Heart right ventricle (tissue), 16 donors: ENCODE data around the gene CYTH4. TPM values are rescaled to one million over a fixed set of nuclear protein-coding genes. Genes with fewer than 3 reads are reported as not detected.

ENCODE experiments used
- ATAC-seq, 8 donors: fragments of 200-7000 bp; cut with Tn5 transposase; one replicate each; pipeline ENCODE4 v1.9.1; 2020; ENCODE audit warnings: mild to moderate bottlenecking in 8 of 8, moderate library complexity in 8 of 8, moderate number of reproducible peaks in 1 of 8
- DNase-seq, 2 donors: peaks; one replicate each; pipeline ENCODE4 v3.0.0-alpha.2; 2020
- H3K27ac ChIP-seq, 10 donors: fragments of 200-600 bp; sonication (generic) in 2 of 10; one replicate each; pipeline versions ENCODE4 v1.5.0 to v1.8.0; 2020 to 2022; ENCODE audit warnings: mild to moderate bottlenecking in 3 of 10
- H3K27me3 ChIP-seq, 7 donors: fragments of 200-600 bp; one replicate each; pipeline ENCODE4 v1.8.0; 2021 to 2022; ENCODE audit warnings: mild to moderate bottlenecking in 2 of 7
- H3K36me3 ChIP-seq, 9 donors: fragments of 200-600 bp; sonication (generic) in 1 of 9; one replicate each; pipeline versions ENCODE4 v1.5.0 to v1.8.0; 2020 to 2022; ENCODE audit warnings: mild to moderate bottlenecking in 2 of 9
- H3K4me1 ChIP-seq, 9 donors: fragments of 200-600 bp; sonication (generic) in 1 of 9; one replicate each; pipeline versions ENCODE4 v1.5.0 to v1.8.0; 2020 to 2022; ENCODE audit warnings: mild to moderate bottlenecking in 4 of 9
- H3K4me3 ChIP-seq, 10 donors: fragments of 200-600 bp; sonication (generic) in 2 of 10; one replicate each; pipeline versions ENCODE4 v1.5.0 to v1.8.0; 2020 to 2022; ENCODE audit warnings: mild to moderate bottlenecking in 7 of 10, moderate library complexity in 2 of 10
- H3K9me3 ChIP-seq, 11 donors: fragments of 200-600 bp in 10 of 11; sonication (generic) in 2 of 11; one replicate each; pipeline versions ENCODE4 v1.5.0 to v1.8.0; 2013 to 2022; ENCODE audit warnings: mild to moderate bottlenecking in 2 of 11, control low read depth in 1 of 11, moderate library complexity in 1 of 11
- CTCF ChIP-seq, 9 donors: fragments of 200-600 bp; sonication (generic) in 2 of 9; IDR thresholded peaks; one replicate each; pipeline versions ENCODE4 v1.5.0 to v1.8.0; 2021 to 2022; ENCODE audit warnings: antibody characterized with exemption in 9 of 9, mild to moderate bottlenecking in 5 of 9, moderate library complexity in 1 of 9
- WGBS, 2 donors: extraction: QIAGEN DNeasy Blood & Tissue Kit; methylation state at CpG; one replicate each; pipeline ENCODE4 v1.1.7; 2013; ENCODE audit warnings: inconsistent platforms in 1 of 2; 5-methylcytosine and 5-hydroxymethylcytosine counted together
- intact Hi-C, 10 donors: fragments of 100-400 bp; cut with DNase I; formaldehyde crosslinking; loops; one replicate each; pipeline versions ENCODE4 v1.11.1 to v1.14.2; 2022
- polyA plus RNA-seq, 2 donors: library from polyadenylated mRNA; stranded (reverse); fragments of 200-250 nt; gene quantifications; one replicate each; pipeline ENCODE4 v1.2.3, GENCODE V29; 2013
- total RNA-seq, 10 donors: library from RNA; stranded (reverse); fragmentation: NEBNext Ultra II Directional in 3 of 10; extraction: Animal tissue kit (Norgen Biotek cat#: 25700) in 3 of 10; gene quantifications; one replicate each; pipeline versions ENCODE4 v1.2.1 to v1.2.4, GENCODE V29; 2021 to 2023
- donor health status: Arrhythmogenic right ventricular cardiomyopathy.
- donor health status: ischemic (EF 13 %, LVEDD 7.1; RV severe dilation, severe dysfunction).
- donor health status: healthy with polysubstance abuse.
- donor health status: DM: no; HTN: yes; CAD: no.
- donor health status: DM: no; HTN: no; CAD: no.
- donor health status: ischemic (EF 25% LVEDD 6.9; RV normal size, moderate dysfunction).
- donor health status: ischemic (EF 25% LVEDD 5.7; RV mildly dilated, moderate dysfunction).
- donor health status: healthy.
- donor health status: DM: yes; HTN: yes; CAD: no.
- donor health status: Ischemic cardiomyopathy.
- donor health status: ischemic (EF 35%, LVEDD 5.7; RV mildly dilated, moderate dysfunction).
- donor health status: nonischemic (EF 11% LVEDD 7.7; RV severe dilation, severe dysfunction).
- donor health status: DM: yes; HTN: yes; CAD: no.
- donor health status: PGD.
- donor health status: ischemic (EF 29% LVEDD 5.4; RV normal size, mild dysfunction).
- donor health status: nonischemic (EF 23%, LVEDD 6.1; RV moderate dilation, normal function).

CYTH4 gene
- total and polyA plus RNA-seq, 12 donors = 1.8 to 29.3 (median 4.3) TPM

DNA sequence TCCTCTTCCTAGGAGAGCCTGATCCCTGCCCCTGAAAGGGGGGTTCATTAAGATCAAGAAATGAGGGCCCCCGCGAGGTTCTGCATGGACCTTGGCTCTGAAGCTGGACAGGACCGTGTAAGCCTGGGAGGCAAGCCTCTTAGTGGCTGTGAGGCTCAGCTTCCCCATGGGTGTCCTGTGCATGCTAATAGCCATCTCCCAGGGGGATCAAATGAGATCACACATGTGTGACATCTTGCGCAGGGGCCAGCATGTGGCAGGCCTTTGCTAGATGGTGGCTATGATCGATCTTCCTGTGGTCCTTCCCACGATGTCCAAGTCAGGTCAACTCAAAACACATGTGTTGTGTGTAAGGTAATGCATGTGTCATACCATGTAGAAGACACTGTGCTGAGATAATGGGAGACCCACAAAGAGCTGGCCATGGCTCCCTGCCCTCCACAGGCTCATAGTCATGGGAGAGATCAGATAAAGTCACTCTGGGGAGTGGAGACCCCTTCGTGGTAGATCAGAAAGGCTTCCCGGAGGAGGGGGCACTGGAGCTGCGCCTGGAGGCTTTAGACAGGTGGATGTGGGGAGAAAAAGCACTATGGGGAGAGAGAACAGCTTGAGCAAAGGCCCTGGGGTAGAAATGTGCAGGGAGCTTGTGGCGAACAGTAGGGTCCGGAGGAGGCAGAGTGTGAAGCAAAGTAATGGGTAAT is 41.9 kb upstream of the CYTH4 start:
- intact Hi-C loops = no loop called here
- DNase-seq (no peak), ATAC-seq (no peak)
- peaks cover 0 to 91% (median 0%) of the 10 kb centered on the region in 9 donors for H3K4me1 ChIP-seq
- H3K27me3 ChIP-seq = peaks cover 13 to 97% (median 89%) of the 10 kb centered on the region in 7 donors
- H3K36me3 ChIP-seq = peaks cover 0 to 48% (median 0%) of the 10 kb centered on the region in 9 donors
- H3K4me3 ChIP-seq = peak overlapping the region in 1 of 10 donors; percentile 71
- no peak for TF ChIP-seq CTCF (IDR thresholded peaks at IDR 0.05)
- H3K27ac ChIP-seq = peak overlapping the region in 1 of 10 donors; percentile 90
- no peaks in the 10 kb centered on the region for H3K9me3 ChIP-seq
- 70 to 74% methylated on average over 11 of the region's 11 CpGs for WGBS, 2 donors

DNA sequence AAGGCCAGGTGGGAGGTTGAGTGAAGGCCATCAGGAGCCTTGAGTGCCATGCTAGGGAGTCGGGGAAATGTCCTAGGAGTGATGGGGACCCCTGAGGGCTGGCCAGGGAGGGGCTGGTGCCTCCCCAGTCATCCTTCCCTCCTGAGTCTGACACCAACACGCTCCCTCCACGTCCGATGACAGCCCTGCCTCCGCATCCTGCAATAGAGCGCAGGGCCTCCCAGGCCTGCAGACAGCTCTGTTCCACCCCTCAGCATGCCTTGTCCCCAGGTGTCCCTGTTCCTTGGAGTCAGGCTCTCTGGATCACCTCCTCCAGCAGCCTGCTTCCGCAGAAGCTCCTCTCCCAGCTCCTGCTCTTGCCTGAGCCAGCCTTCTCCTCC is 41.4 kb upstream of the CYTH4 start:
- peaks cover 0 to 91% (median 0%) of the 10 kb centered on the region in 9 donors for H3K4me1 ChIP-seq
- peaks cover 13 to 93% (median 84%) of the 10 kb centered on the region in 7 donors for H3K27me3 ChIP-seq
- peaks cover 0 to 43% (median 0%) of the 10 kb centered on the region in 9 donors for H3K36me3 ChIP-seq
- TF ChIP-seq CTCF (IDR thresholded peaks at IDR 0.05) = no peak
- peak overlapping the region in 1 of 10 donors; percentile 71 for H3K4me3 ChIP-seq
- H3K27ac ChIP-seq = peak overlapping the region in 1 of 10 donors; percentile 90
- H3K9me3 ChIP-seq = no peaks in the 10 kb centered on the region
- WGBS, 2 donors = 69% methylated on average over 7 of the region's 7 CpGs
- ATAC-seq = no peak
- DNase-seq = no peak
- intact Hi-C loops = no loop called here

- Histone ChIP-seq H3K36me3 (peaks cover 0 to 38% (median 0%) of the 10 kb centered on the region in 9 donors), H3K4me3 (peak overlapping the region in 1 of 10 donors; percentile 71), H3K4me1 (peaks cover 0 to 84% (median 0%) of the 10 kb centered on the region in 9 donors), H3K27me3 (peaks cover 13 to 87% (median 78%) of the 10 kb centered on the region in 7 donors), H3K27ac (peak overlapping the region in 1 of 10 donors; percentile 90), H3K9me3 (no peaks in the 10 kb centered on the region)
- peak in 2 of 8 donors; percentile 16 to 18 for ATAC-seq
- WGBS, 2 donors = 52 to 57% methylated on average over 19 of the region's 19 CpGs
- intact Hi-C loops = no loop called here
- no peak for DNase-seq
- no peak for TF ChIP-seq CTCF (IDR thresholded peaks at IDR 0.05)
These were observed 40.8 kb upstream of the CYTH4 start for GRCh38 chr22:37241351-37242142.

DNA sequence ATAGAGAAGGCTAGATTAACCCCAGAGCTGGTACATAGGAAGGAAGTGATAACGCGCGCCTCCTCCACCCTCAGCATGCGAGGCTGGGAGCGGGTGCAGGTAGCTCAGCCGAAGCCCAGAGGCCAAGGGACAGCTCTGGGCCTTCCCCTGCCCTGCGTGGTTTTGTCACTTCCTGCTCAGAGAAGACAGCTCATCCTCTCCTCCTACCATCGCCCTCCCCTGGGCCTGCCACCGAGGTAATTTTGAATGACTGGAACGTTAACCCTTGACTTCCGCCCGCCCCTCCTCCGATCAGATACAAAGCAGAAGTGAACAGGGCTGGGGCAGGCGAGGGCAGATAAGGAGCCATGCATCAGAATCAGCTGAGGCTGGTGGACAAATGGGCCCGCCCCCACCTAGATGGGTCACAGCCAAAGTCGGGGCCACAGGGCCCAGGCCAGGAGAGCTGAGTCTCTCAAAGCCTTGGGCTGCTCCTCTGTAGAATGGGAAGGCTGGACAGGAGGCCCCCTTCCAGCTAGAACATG is 39.9 kb upstream of the CYTH4 start:
- H3K27me3 ChIP-seq = peaks cover 13 to 79% (median 72%) of the 10 kb centered on the region in 7 donors

More for the DNA sequence above, 39.9 kb upstream of the CYTH4 start:
- Histone ChIP-seq H3K4me1 (peaks cover 0 to 76% (median 0%) of the 10 kb centered on the region in 9 donors), H3K4me3 (peak overlapping the region in 4 of 10 donors; percentile 38 to 71 (median 40)), H3K36me3 (peaks cover 0 to 34% (median 0%) of the 10 kb centered on the region in 9 donors), H3K27ac (peak overlapping the region in 2 of 10 donors; percentile 70 to 90), H3K9me3 (no peaks in the 10 kb centered on the region)
- intact Hi-C loops = no loop called here
- ATAC-seq (peak; percentile 53 to 68 (median 56)), DNase-seq (peak; percentile 43 to 45)
- WGBS, 2 donors = 37 to 39% methylated on average over 16 of the region's 16 CpGs
- no peak for TF ChIP-seq CTCF (IDR thresholded peaks at IDR 0.05)
